ENCODE measurements around the gene AUTS2.

Gene AUTS2

DNA sequence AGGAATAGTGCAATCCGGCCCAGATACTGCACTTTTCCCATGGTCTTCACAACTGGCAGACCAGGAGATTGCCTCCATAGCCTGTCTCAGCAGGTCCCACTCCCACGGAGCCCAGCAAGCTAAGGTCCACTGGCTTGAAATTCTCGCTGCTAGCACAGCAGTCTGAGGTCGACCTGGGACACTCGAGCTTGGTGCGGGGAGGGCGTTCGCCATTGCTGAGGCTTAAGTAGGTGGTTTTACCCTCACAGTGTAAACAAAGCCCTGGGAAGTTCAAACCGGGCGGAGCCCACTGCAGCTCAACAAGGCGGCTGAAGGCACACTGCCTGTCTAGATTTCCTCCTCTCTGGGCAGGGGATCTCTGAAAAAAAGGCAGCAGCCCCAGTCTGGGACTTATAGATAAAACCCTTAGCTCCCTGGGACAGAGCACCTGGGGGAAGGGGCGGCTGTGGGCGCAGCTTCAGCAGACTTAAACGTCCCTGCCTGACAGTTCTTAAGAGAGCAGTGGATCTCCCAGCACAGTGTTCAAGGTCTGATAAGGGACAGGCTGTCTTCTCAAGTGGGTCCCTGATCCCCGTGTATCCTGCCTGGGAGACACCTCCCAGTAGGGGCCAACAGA is 1240.1 kb downstream of the AUTS2 start:
- no peak overlapping the region for H3K4me2 ChIP-seq (ENCODE audit: low read length)
- H3K9ac ChIP-seq (ENCODE audit: low read length) = no peak overlapping the region
- H3K9me2 ChIP-seq (ENCODE audit: low read depth, low read length) = no peaks in the 10 kb centered on the region
- H3K9me3 ChIP-seq (ENCODE audit: low read length) = no peaks in the 10 kb centered on the region; the same call in 1 of the 2 replicates
- no peaks in the 10 kb centered on the region for H4K20me1 ChIP-seq (ENCODE audit: insufficient read depth, low read length)
- no peak overlapping the region for H3K27ac ChIP-seq (ENCODE audit: low read depth, low read length, poor library complexity, severe bottlenecking)
- H3K4me3 ChIP-seq (ENCODE audit: low read depth, low read length, poor library complexity, severe bottlenecking) = no peak overlapping the region
- TF ChIP-seq, protein P1, sequence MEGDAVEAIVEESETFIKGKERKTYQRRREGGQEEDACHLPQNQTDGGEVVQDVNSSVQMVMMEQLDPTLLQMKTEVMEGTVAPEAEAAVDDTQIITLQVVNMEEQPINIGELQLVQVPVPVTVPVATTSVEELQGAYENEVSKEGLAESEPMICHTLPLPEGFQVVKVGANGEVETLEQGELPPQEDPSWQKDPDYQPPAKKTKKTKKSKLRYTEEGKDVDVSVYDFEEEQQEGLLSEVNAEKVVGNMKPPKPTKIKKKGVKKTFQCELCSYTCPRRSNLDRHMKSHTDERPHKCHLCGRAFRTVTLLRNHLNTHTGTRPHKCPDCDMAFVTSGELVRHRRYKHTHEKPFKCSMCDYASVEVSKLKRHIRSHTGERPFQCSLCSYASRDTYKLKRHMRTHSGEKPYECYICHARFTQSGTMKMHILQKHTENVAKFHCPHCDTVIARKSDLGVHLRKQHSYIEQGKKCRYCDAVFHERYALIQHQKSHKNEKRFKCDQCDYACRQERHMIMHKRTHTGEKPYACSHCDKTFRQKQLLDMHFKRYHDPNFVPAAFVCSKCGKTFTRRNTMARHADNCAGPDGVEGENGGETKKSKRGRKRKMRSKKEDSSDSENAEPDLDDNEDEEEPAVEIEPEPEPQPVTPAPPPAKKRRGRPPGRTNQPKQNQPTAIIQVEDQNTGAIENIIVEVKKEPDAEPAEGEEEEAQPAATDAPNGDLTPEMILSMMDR (IDR thresholded peaks at IDR 0.05; ENCODE audit: low read length) = no peak
- TF ChIP-seq EZH2 (IDR thresholded peaks at IDR 0.05; ENCODE audit: borderline replicate concordance, low read length) = no peak
- no peaks in the 10 kb centered on the region for H3K36me3 ChIP-seq (ENCODE audit: insufficient read depth, low read length)
- no peaks in the 10 kb centered on the region for H3F3A ChIP-seq (ENCODE audit: insufficient read depth, low read length)
- no peaks in the 10 kb centered on the region for H3K79me2 ChIP-seq (ENCODE audit: insufficient read depth, low read length)
- no peaks in the 10 kb centered on the region for H3K4me1 ChIP-seq (ENCODE audit: insufficient read depth, low read length, severe bottlenecking)
- peaks cover 12% of the 10 kb centered on the region; the same call in 1 of the 2 replicates for H3K27me3 ChIP-seq (ENCODE audit: insufficient read depth, low read length)
- H2AFZ ChIP-seq (ENCODE audit: low read length) = no peak overlapping the region

Measured in OCI-LY1 (cell line).